Duodenal mucosa (tissue), 2 donors: ENCODE measurements around the gene CACNB4.
"Not testable (repeated sequence)": the region's sequence is repeated elsewhere in the genome, so short reads cannot be mapped to it uniquely, and the experiment has no call there.

Experiments
- H3K27ac ChIP-seq: one replicate; pipeline ENCODE4 v1.7.0; 2013; ENCODE audit warnings: low read depth, low read length
- H3K27me3 ChIP-seq, 2 donors: one replicate each; pipeline ENCODE4 v1.7.0; 2013; ENCODE audit warnings: low read length in 2 of 2, control low read depth in 1 of 2; ENCODE audit not compliant: insufficient read depth in 2 of 2, control insufficient read depth in 1 of 2
- H3K36me3 ChIP-seq, 2 donors: one replicate each; pipeline ENCODE4 v1.7.0; 2013; ENCODE audit warnings: low read length in 2 of 2, control low read depth in 1 of 2; ENCODE audit not compliant: insufficient read depth in 2 of 2, control insufficient read depth in 1 of 2
- H3K4me1 ChIP-seq, 2 donors: one replicate each; pipeline ENCODE4 v1.7.0; 2013; ENCODE audit warnings: low read length in 2 of 2, control low read depth in 1 of 2; ENCODE audit not compliant: insufficient read depth in 2 of 2, control insufficient read depth in 1 of 2
- H3K4me3 ChIP-seq, 2 donors: one replicate each; pipeline ENCODE4 v1.7.0; 2013; ENCODE audit warnings: low read length in 2 of 2, low read depth in 1 of 2
- H3K9ac ChIP-seq, 2 donors: one replicate each; pipeline ENCODE4 v1.7.0; 2013; ENCODE audit warnings: low read length in 2 of 2, low read depth in 1 of 2
- H3K9me3 ChIP-seq, 2 donors: one replicate each; pipeline ENCODE4 v1.7.0; 2013; ENCODE audit warnings: low read length in 2 of 2, control low read depth in 1 of 2; ENCODE audit not compliant: control insufficient read depth in 1 of 2

Gene CACNB4

GRCh38 chr2:152090726-152091125, 8.1 kb downstream of the CACNB4 start:
- not testable (repeated sequence) for H3K27ac ChIP-seq, H3K9me3 ChIP-seq, H3K9ac ChIP-seq, H3K36me3 ChIP-seq, H3K4me3 ChIP-seq, H3K4me1 ChIP-seq
- peaks cover 0 to 19% of the 10 kb centered on the region in 2 donors for H3K27me3 ChIP-seq

DNA sequence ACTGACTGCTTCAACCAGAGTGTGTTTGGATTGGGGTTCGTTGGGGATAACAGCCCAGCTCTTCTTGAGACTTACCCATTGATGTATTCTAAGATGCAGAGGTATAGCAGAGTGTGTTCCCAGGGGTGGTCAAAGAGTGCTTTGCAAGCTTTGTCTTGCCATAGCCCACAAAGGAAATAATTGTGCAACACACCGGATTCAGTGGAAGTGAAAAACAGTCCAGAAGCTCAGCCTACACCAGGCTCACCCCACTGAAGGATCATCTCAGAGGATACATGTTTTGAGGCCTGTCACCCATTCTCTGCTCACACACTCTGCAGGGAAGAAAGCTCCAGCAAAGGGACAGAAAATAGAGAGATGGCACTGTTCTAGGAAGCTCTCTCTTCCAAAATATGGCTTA, 9.6 kb downstream of the CACNB4 start:
- H3K27ac ChIP-seq: no peak overlapping the region
- H3K9me3 ChIP-seq: no peaks in the 10 kb centered on the region
- no peaks in the 10 kb centered on the region for H3K4me1 ChIP-seq
- no peaks in the 10 kb centered on the region for H3K36me3 ChIP-seq
- peaks cover 0 to 9% of the 10 kb centered on the region in 2 donors for H3K27me3 ChIP-seq
- H3K4me3 ChIP-seq: no peak overlapping the region
- no peak overlapping the region for H3K9ac ChIP-seq

DNA sequence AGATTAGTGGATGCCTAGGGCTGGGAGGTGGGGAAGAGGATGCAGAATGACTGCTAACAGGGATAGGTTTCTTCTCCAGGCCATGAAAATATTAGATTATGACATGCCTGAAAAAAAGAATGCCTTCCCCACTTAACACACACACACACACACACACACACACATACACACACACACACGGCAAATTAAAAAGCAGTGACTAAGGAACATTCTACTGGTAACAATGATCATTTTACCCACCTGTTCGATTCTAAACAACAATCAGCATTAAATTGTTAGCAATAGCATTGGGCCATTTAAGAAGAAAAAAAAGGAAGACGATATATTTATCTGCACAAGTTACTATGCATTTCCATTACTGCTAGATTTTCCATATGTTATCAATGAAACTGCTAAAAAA, 10.8 kb downstream of the CACNB4 start:
- Histone ChIP-seq H3K9me3 (no peaks in the 10 kb centered on the region), H3K9ac (no peak overlapping the region), H3K4me3 (no peak overlapping the region), H3K27ac (no peak overlapping the region), H3K4me1 (peaks cover 0 to 4% of the 10 kb centered on the region in 2 donors), H3K27me3 (peaks cover 0 to 3% of the 10 kb centered on the region in 2 donors), H3K36me3 (no peaks in the 10 kb centered on the region)

GRCh38 chr2:152086231-152086630, 12.6 kb downstream of the CACNB4 start:
- H3K4me3 ChIP-seq: no peak overlapping the region
- H3K27me3 ChIP-seq: peaks cover 0 to 3% of the 10 kb centered on the region in 2 donors
- H3K9me3 ChIP-seq: no peaks in the 10 kb centered on the region
- H3K4me1 ChIP-seq: peaks cover 0 to 5% of the 10 kb centered on the region in 2 donors
- no peak overlapping the region for H3K9ac ChIP-seq
- no peaks in the 10 kb centered on the region for H3K36me3 ChIP-seq
- H3K27ac ChIP-seq: no peak overlapping the region

- H3K27ac ChIP-seq: no peak overlapping the region
- no peaks in the 10 kb centered on the region for H3K9me3 ChIP-seq
- peaks cover 0 to 5% of the 10 kb centered on the region in 2 donors for H3K4me1 ChIP-seq
- no peak overlapping the region for H3K9ac ChIP-seq
- no peaks in the 10 kb centered on the region for H3K36me3 ChIP-seq
- peaks cover 0 to under 1% of the 10 kb centered on the region in 2 donors for H3K27me3 ChIP-seq
- no peak overlapping the region for H3K4me3 ChIP-seq
Observed at GRCh38 chr2:152084076-152084475, 14.8 kb downstream of the CACNB4 start.

DNA sequence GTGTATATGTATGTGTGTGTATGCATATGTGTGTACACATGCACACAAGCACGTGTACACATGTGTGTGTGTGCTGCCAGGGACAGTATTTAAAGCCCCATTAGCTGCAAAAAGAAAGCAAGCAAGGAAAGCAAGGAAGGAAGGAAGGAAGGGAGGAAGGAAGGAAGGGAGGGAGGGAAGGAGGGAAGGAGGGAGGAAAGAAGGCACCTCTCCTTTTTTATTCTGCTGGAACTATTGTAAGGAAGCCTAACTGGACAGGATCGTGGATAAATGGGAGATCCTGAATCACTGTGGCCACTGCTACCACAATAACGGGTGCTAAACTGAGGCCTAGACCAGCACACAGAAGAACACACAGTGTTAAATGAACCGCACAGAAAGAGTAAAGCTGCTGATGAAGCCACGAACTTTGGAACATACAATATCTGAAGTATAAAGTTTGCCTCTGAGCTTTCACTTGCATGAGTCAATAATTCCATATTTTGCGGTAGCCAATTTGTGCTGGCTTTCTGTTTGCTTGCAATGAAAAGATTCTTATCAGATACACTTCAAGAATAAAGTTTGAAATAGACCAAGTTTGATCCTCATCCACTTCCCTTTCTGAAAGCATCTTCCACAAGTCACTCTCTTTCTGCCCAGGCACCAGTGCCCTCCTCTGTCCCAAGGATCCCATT, 15.5 kb downstream of the CACNB4 start:
- no peaks in the 10 kb centered on the region for H3K9me3 ChIP-seq
- no peaks in the 10 kb centered on the region for H3K27me3 ChIP-seq
- no peaks in the 10 kb centered on the region for H3K36me3 ChIP-seq
- peaks cover 0 to 5% of the 10 kb centered on the region in 2 donors for H3K4me1 ChIP-seq
- H3K27ac ChIP-seq: no peak overlapping the region
- no peak overlapping the region for H3K9ac ChIP-seq
- no peak overlapping the region for H3K4me3 ChIP-seq

- H3K9me3 ChIP-seq: no peaks in the 10 kb centered on the region
- H3K27me3 ChIP-seq: no peaks in the 10 kb centered on the region
- no peak overlapping the region for H3K27ac ChIP-seq
- no peaks in the 10 kb centered on the region for H3K36me3 ChIP-seq
- H3K4me1 ChIP-seq: peaks cover 0 to 5% of the 10 kb centered on the region in 2 donors
- H3K9ac ChIP-seq: no peak overlapping the region
- H3K4me3 ChIP-seq: no peak overlapping the region
Observed at GRCh38 chr2:152078662-152079061, 20.2 kb downstream of the CACNB4 start.

- Histone ChIP-seq H3K4me3 (no peak overlapping the region), H3K4me1 (peaks cover 0 to under 1% of the 10 kb centered on the region in 2 donors), H3K9ac (no peak overlapping the region), H3K27ac (no peak overlapping the region), H3K27me3 (no peaks in the 10 kb centered on the region), H3K9me3 (no peaks in the 10 kb centered on the region), H3K36me3 (no peaks in the 10 kb centered on the region)
Observed at GRCh38 chr2:152078023-152078422, 20.8 kb downstream of the CACNB4 start.

DNA sequence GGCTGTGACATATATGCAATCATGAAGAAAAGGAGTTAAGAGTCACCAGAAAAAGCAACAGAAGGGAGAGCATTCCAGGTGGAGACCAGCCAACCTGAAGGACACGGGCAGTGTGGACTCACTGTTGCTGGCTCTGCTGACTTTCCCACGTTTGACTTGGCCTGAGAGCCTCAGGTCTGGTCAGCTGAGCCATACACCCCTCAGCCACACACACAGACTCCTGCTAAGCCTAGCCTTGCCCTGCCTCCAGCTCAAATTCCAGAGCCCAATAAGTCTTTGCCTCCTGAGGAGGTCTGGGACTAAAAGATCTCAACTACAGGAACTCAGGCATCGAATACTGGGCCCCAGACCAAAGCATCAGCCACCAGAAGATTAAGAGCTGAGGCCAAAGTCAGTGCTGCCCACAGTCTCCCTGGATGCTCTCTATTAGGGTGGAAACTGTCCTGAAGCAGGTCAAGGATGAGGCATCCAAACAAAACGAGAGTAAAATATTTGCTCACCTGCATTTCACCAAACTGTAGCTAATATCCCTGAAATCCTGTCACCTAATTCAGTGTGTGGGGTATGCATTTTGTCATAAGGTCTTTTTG, 23.3 kb downstream of the CACNB4 start:
- Histone ChIP-seq H3K4me1 (no peaks in the 10 kb centered on the region), H3K27me3 (no peaks in the 10 kb centered on the region), H3K9me3 (no peaks in the 10 kb centered on the region), H3K36me3 (no peaks in the 10 kb centered on the region), H3K27ac (no peak overlapping the region), H3K4me3 (no peak overlapping the region), H3K9ac (no peak overlapping the region)

DNA sequence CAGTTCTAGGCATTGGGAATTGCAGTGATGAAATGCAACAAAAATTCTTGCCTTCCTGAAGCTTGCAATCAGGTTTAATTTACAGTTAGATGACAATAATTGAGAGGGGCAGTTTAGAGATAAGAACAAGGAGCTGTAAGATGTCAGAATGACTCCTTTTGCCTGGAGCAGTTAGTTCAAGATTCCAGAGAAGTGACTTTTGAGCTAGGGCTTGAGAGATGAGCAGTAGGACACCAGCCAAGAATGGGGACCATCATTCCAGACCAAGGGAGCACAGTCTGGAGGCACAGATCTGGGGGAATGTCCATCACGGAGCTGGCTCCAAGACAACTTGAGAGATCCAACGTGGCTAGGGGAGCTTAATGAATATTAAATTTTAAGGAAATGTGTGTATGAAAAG, 26.8 kb downstream of the CACNB4 start:
- no peaks in the 10 kb centered on the region for H3K4me1 ChIP-seq
- no peak overlapping the region for H3K27ac ChIP-seq
- no peaks in the 10 kb centered on the region for H3K27me3 ChIP-seq
- H3K36me3 ChIP-seq: no peaks in the 10 kb centered on the region
- H3K4me3 ChIP-seq: no peak overlapping the region
- H3K9me3 ChIP-seq: no peaks in the 10 kb centered on the region
- H3K9ac ChIP-seq: no peak overlapping the region
